NCI-H524 (cell line): Measurements from ENCODE around the gene RHBDF2.

Source experiments
- DNase-seq, 2 experiments: peaks; one replicate each; lab custom pipeline; 2025; lab: John Stamatoyannopoulos, UW

RHBDF2 gene

GRCh38 chr17:76438906-76439305 lies 62.3 kb downstream of the RHBDF2 start:
- DNase-seq, result no peak

GRCh38 chr17:76437467-76438402 lies 63.5 kb downstream of the RHBDF2 start:
- DNase-seq, result peak in 1 of 2 experiments; percentile 31

GRCh38 chr17:76435751-76436150 lies 65.5 kb downstream of the RHBDF2 start:
- DNase-seq, result no peak

- DNase-seq, result no peak
These were observed 66.4 kb downstream of the RHBDF2 start for GRCh38 chr17:76434870-76435269.

- no peak for DNase-seq
These were observed 67.5 kb downstream of the RHBDF2 start for GRCh38 chr17:76433693-76434092.

GRCh38 chr17:76432712-76433336 lies 68.4 kb downstream of the RHBDF2 start:
- no peak for DNase-seq

GRCh38 chr17:76432004-76432403 lies 69.2 kb downstream of the RHBDF2 start:
- DNase-seq, result no peak

GRCh38 chr17:76431509-76431908 lies 69.7 kb downstream of the RHBDF2 start:
- no peak for DNase-seq

- no peak for DNase-seq
These were observed 72.7 kb downstream of the RHBDF2 start for GRCh38 chr17:76428511-76428910.

GRCh38 chr17:76427501-76428231 lies 73.6 kb downstream of the RHBDF2 start:
- no peak for DNase-seq

GRCh38 chr17:76426853-76427252 lies 74.4 kb downstream of the RHBDF2 start:
- no peak for DNase-seq

- DNase-seq, result no peak
These were observed 78.4 kb downstream of the RHBDF2 start for GRCh38 chr17:76422860-76423259.

GRCh38 chr17:76422406-76422805 lies 78.8 kb downstream of the RHBDF2 start:
- DNase-seq, result no peak

- no peak for DNase-seq
These were observed 80.2 kb downstream of the RHBDF2 start for GRCh38 chr17:76421044-76421407.
